ENCODE measurements around the gene CAST.
A peak's percentile ranks its signal among the peaks of the same experiment; 100 is the strongest.

Gene CAST, protein sequence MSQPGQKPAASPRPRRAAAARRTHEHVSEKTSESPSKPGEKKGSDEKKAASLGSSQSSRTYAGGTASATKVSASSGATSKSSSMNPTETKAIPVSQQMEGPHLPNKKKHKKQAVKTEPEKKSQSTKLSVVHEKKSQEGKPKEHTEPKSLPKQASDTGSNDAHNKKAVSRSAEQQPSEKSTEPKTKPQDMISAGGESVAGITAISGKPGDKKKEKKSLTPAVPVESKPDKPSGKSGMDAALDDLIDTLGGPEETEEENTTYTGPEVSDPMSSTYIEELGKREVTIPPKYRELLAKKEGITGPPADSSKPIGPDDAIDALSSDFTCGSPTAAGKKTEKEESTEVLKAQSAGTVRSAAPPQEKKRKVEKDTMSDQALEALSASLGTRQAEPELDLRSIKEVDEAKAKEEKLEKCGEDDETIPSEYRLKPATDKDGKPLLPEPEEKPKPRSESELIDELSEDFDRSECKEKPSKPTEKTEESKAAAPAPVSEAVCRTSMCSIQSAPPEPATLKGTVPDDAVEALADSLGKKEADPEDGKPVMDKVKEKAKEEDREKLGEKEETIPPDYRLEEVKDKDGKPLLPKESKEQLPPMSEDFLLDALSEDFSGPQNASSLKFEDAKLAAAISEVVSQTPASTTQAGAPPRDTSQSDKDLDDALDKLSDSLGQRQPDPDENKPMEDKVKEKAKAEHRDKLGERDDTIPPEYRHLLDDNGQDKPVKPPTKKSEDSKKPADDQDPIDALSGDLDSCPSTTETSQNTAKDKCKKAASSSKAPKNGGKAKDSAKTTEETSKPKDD

DNA sequence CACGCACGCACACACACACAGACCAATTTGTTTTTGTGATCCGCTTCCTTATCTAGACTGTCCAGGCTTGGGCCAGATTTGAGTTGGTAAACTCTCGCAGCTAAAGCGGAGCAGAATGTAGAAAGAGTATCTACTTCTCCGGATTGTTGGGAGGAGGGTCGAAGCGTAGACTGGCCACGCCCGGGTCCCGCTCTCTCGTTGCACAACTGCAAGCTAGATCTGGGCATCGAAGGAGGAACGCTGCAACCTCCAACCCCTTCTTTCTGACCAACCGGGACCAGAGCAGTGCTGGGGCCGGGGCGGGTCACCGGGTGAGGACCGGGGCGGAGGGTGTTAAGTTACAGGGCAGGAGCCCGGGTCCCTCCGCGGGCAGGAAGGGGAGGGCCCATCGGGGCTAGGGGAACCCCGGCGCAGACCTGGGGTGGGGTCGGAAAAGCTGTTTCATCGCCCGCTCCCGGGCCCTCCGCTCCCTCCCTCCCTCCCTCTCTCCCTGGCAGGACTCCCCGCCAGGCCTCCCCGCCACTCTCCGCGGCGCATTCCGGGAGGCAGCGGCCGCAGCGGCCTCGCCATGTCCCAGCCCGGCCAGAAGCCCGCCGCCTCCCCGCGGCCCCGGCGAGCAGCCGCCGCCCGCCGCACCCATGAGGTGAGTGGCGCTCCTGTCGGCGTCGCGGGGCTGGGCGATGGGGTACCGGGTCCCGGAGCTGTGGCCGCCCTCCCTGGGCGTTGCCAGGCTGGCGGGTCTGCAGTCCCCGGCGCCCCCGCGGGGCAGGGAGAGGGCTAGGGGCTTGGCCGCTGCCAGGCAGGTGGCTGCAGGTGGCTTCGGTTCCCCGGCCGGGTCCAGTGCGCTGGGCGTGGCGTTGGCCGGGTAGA lies at the start of gene CAST:
CAST (plus strand) TSS at position 522 of the 870 bp plus-strand sequence; CDS start at position 569, 47 bp downstream.
- H3K27me3 ChIP-seq (ENCODE audit: low read length), result no peaks in the 10 kb centered on the region
- H2AFZ ChIP-seq (ENCODE audit: low read depth, low read length, severe bottlenecking), result peak within 1 kb of the TSS; percentile 80
- H3K9me3 ChIP-seq (ENCODE audit: insufficient read depth, low read length), result no peaks in the 10 kb centered on the region

DNA sequence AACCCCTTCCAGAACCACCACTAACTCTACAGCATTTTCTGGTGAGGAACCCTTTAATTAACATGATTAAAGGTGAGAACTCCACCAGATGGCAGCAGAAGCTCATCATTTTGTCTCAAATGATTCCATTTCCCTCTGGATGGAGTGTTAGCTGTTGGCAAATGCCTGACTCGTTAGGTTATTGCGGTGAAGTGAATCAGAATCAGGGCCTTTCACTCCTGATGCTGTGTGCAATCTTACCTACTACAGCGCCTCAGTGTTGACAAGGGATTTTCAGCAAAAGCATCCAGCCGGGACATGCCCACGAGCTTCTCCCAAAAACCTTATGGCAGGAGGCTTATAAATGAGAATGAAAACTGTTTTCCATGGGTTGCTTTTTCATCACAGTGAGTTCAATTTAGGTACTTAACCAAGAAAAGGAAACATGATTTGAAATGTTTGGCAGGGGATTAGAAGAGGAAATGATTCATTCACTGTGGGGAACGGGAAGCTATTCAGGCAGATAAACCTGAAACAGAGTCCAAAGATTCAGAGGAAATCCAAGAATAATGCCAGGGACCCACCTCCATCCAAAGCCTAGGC lies 48.0 kb upstream of the CAST start:
- no peaks in the 10 kb centered on the region for H3K79me2 ChIP-seq (ENCODE audit: insufficient read depth, low read length)
- H2AFZ ChIP-seq (ENCODE audit: low read depth, low read length, severe bottlenecking), result no peak overlapping the region
- H3F3A ChIP-seq (ENCODE audit: insufficient read depth), result no peaks in the 10 kb centered on the region
- no peak overlapping the region for H3K4me3 ChIP-seq (ENCODE audit: insufficient read depth, low read length, poor library complexity, severe bottlenecking)
- H3K9me3 ChIP-seq (ENCODE audit: insufficient read depth, low read length), result no peaks in the 10 kb centered on the region
- no peak overlapping the region for H3K4me2 ChIP-seq (ENCODE audit: low read depth, low read length, poor library complexity, severe bottlenecking)
- no peaks in the 10 kb centered on the region for H3K36me3 ChIP-seq (ENCODE audit: low read length)
- H3K27ac ChIP-seq (ENCODE audit: low read depth, low read length), result no peak overlapping the region
- TF ChIP-seq, protein P1, sequence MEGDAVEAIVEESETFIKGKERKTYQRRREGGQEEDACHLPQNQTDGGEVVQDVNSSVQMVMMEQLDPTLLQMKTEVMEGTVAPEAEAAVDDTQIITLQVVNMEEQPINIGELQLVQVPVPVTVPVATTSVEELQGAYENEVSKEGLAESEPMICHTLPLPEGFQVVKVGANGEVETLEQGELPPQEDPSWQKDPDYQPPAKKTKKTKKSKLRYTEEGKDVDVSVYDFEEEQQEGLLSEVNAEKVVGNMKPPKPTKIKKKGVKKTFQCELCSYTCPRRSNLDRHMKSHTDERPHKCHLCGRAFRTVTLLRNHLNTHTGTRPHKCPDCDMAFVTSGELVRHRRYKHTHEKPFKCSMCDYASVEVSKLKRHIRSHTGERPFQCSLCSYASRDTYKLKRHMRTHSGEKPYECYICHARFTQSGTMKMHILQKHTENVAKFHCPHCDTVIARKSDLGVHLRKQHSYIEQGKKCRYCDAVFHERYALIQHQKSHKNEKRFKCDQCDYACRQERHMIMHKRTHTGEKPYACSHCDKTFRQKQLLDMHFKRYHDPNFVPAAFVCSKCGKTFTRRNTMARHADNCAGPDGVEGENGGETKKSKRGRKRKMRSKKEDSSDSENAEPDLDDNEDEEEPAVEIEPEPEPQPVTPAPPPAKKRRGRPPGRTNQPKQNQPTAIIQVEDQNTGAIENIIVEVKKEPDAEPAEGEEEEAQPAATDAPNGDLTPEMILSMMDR (IDR thresholded peaks at IDR 0.05; ENCODE audit: insufficient read depth, low read length, poor library complexity, severe bottlenecking), result peak; percentile 50
- TF ChIP-seq EZH2phosphoT487 (conservative IDR thresholded peaks at IDR 0.05; ENCODE audit: low read length), result no peak
- no peaks in the 10 kb centered on the region for H3K9me2 ChIP-seq (replicated peaks; ENCODE audit: insufficient read depth, low read length)
- H3K9ac ChIP-seq (ENCODE audit: low read length), result no peak overlapping the region
- no peaks in the 10 kb centered on the region for H4K20me1 ChIP-seq (ENCODE audit: low read depth, low read length)
- H3K27me3 ChIP-seq (ENCODE audit: low read length), result no peaks in the 10 kb centered on the region

More for the DNA sequence above, at the start of gene CAST:
- Histone ChIP-seq H4K20me1 (ENCODE audit: low read depth, low read length) (peaks cover 13% of the 10 kb centered on the region; the same call in 1 of the 2 replicates), H3K4me2 (ENCODE audit: low read depth, low read length, poor library complexity, severe bottlenecking) (peak within 1 kb of the TSS; percentile 82), H3K79me2 (ENCODE audit: insufficient read depth, low read length) (no peaks in the 10 kb centered on the region; the same call in 1 of the 2 replicates), H3K9ac (ENCODE audit: low read length) (peak within 1 kb of the TSS; percentile 67), H3K4me3 (ENCODE audit: insufficient read depth, low read length, poor library complexity, severe bottlenecking) (peak within 1 kb of the TSS; percentile 63), H3F3A (ENCODE audit: insufficient read depth) (peaks cover 10% of the 10 kb centered on the region), H3K9me2 (replicated peaks; ENCODE audit: insufficient read depth, low read length) (no peaks in the 10 kb centered on the region), H3K36me3 (ENCODE audit: low read length) (no peaks in the 10 kb centered on the region), H3K27ac (ENCODE audit: low read depth, low read length) (peak within 1 kb of the TSS; percentile 87)
- TF ChIP-seq EZH2phosphoT487 (conservative IDR thresholded peaks at IDR 0.05; ENCODE audit: low read length), result no peak
- TF ChIP-seq, protein P1 (IDR thresholded peaks at IDR 0.05; ENCODE audit: insufficient read depth, low read length, poor library complexity, severe bottlenecking), result no peak

DNA sequence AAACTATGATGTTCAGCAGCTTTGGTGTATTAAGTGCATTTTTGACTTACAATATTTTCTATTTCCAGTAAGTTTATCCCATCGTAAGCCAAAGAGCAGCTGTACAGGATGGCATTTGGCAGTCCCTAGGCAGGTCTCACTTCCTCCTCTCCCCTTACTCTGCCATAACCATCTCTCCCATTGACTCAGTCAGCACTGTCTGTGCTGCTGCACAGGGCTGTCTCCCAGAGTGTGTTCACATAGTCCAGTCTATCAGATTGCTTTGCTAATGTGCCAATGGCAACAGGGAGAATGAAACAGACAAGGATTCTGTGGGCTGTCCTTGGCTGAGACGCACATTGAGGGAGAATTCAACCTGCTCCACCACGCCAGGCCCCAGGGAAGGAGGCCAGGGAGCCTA lies 47.0 kb upstream of the CAST start:
- H3K36me3 ChIP-seq (ENCODE audit: low read length), result no peaks in the 10 kb centered on the region
- H3K9ac ChIP-seq (ENCODE audit: low read length), result no peak overlapping the region
- no peaks in the 10 kb centered on the region for H3K79me2 ChIP-seq (ENCODE audit: insufficient read depth, low read length)
- H3K4me3 ChIP-seq (ENCODE audit: insufficient read depth, low read length, poor library complexity, severe bottlenecking), result no peak overlapping the region
- H3K4me2 ChIP-seq (ENCODE audit: low read depth, low read length, poor library complexity, severe bottlenecking), result no peak overlapping the region
- H2AFZ ChIP-seq (ENCODE audit: low read depth, low read length, severe bottlenecking), result no peak overlapping the region
- no peaks in the 10 kb centered on the region for H3K27me3 ChIP-seq (ENCODE audit: low read length)
- H4K20me1 ChIP-seq (ENCODE audit: low read depth, low read length), result no peaks in the 10 kb centered on the region
- H3K27ac ChIP-seq (ENCODE audit: low read depth, low read length), result no peak overlapping the region
- no peak for TF ChIP-seq EZH2phosphoT487 (conservative IDR thresholded peaks at IDR 0.05; ENCODE audit: low read length)
- TF ChIP-seq, protein P1 (IDR thresholded peaks at IDR 0.05; ENCODE audit: insufficient read depth, low read length, poor library complexity, severe bottlenecking), result no peak
- no peaks in the 10 kb centered on the region for H3K9me3 ChIP-seq (ENCODE audit: insufficient read depth, low read length)
- no peaks in the 10 kb centered on the region for H3F3A ChIP-seq (ENCODE audit: insufficient read depth)
- H3K9me2 ChIP-seq (replicated peaks; ENCODE audit: insufficient read depth, low read length), result no peaks in the 10 kb centered on the region

Measured in SU-DHL-6 (cell line).